ENCODE results near the gene CAND2. TPM values are rescaled to one million over a fixed set of nuclear protein-coding genes. Genes with fewer than 3 reads are reported as not detected.
A peak's percentile ranks its signal among the peaks of the same experiment; 100 is the strongest.
"Not testable (repeated sequence)": the region's sequence is repeated elsewhere in the genome, so short reads cannot be mapped to it uniquely, and the experiment has no call there.

Gene CAND2
- total RNA-seq, 2 experiments from 2014 or later: 0.15 TPM; not detected in 1

- peaks cover 53% of the 10 kb centered on the region for H3K36me3 Mint-ChIP-seq (ENCODE audit: low read depth)
- no peaks in the 10 kb centered on the region for H3K4me1 Mint-ChIP-seq
- no peaks in the 10 kb centered on the region for H3K27me3 Mint-ChIP-seq
- H3K9me3 Mint-ChIP-seq: no peaks in the 10 kb centered on the region
- CTCF ChIA-PET: interaction anchor here (1.1 to 3.4 kb wide), 2 partner anchors 10 to 21 kb away, joined by 4 to 19 read pairs; partner anchors contain the start of gene RPL32
- no peak overlapping the region for H3K4me3 Mint-ChIP-seq
- DNase-seq: no peak
- no peak overlapping the region for H3K27ac Mint-ChIP-seq
- POLR2A ChIA-PET: interaction anchor here (2.7 kb wide), 1 partner anchor 10 kb away, joined by 17 read pairs; the partner anchor contains the start of gene RPL32
Measured at GRCh38 chr3:12831301-12831866, 34.9 kb downstream of the CAND2 start.

- ChIA-PET POLR2A (interaction anchor here (1.0 to 2.7 kb wide), 5 partner anchors 9 to 23 kb away, joined by 3 to 17 read pairs (median 4); partner anchors contain the start of gene RPL32), CTCF (interaction anchor here (0.7 to 3.4 kb wide), 4 partner anchors 9 to 46 kb away, joined by 3 to 19 read pairs (median 4); partner anchors contain the start of gene RPL32)
- Mint-ChIP-seq H3K4me1 (peaks cover 9% of the 10 kb centered on the region), H3K36me3 (ENCODE audit: low read depth) (peaks cover 63% of the 10 kb centered on the region), H3K4me3 (no peak overlapping the region), H3K9me3 (no peaks in the 10 kb centered on the region), H3K27ac (no peak overlapping the region), H3K27me3 (no peaks in the 10 kb centered on the region)
- DNase-seq: no peak
Measured at GRCh38 chr3:12832350-12833221, 36.1 kb downstream of the CAND2 start.

GRCh38 chr3:12833222-12834161 lies 37.0 kb downstream of the CAND2 start:
- peaks cover 72% of the 10 kb centered on the region for H3K36me3 Mint-ChIP-seq (ENCODE audit: low read depth)
- no peak overlapping the region for H3K27ac Mint-ChIP-seq
- POLR2A ChIA-PET: interaction anchor here (1.0 to 2.7 kb wide), 5 partner anchors 8 to 24 kb away, joined by 3 to 17 read pairs (median 4); partner anchors contain the start of gene RPL32

GRCh38 chr3:12835052-12835665 lies 38.7 kb downstream of the CAND2 start:
- H3K27me3 Mint-ChIP-seq: no peaks in the 10 kb centered on the region
- POLR2A ChIA-PET: interaction anchor here (1.3 kb wide), 1 partner anchor 13 kb away, joined by 4 read pairs; no protein-coding TSS in a partner anchor
- H3K4me3 Mint-ChIP-seq: no peak overlapping the region
- no peak overlapping the region for H3K27ac Mint-ChIP-seq
- H3K9me3 Mint-ChIP-seq: no peaks in the 10 kb centered on the region
- no peak for DNase-seq
- CTCF ChIA-PET: no interaction called here
- H3K4me1 Mint-ChIP-seq: peaks cover 35% of the 10 kb centered on the region
- peaks cover 89% of the 10 kb centered on the region for H3K36me3 Mint-ChIP-seq (ENCODE audit: low read depth)

More at GRCh38 chr3:12833222-12834161, 37.0 kb downstream of the CAND2 start:
- no peak for DNase-seq
- CTCF ChIA-PET: interaction anchor here (0.7 to 3.4 kb wide), 3 partner anchors 8 to 47 kb away, joined by 3 to 19 read pairs (median 4); partner anchors contain the start of gene RPL32
- Mint-ChIP-seq H3K27me3 (no peaks in the 10 kb centered on the region), H3K4me3 (no peak overlapping the region), H3K4me1 (peaks cover 18% of the 10 kb centered on the region), H3K9me3 (no peaks in the 10 kb centered on the region)

DNA sequence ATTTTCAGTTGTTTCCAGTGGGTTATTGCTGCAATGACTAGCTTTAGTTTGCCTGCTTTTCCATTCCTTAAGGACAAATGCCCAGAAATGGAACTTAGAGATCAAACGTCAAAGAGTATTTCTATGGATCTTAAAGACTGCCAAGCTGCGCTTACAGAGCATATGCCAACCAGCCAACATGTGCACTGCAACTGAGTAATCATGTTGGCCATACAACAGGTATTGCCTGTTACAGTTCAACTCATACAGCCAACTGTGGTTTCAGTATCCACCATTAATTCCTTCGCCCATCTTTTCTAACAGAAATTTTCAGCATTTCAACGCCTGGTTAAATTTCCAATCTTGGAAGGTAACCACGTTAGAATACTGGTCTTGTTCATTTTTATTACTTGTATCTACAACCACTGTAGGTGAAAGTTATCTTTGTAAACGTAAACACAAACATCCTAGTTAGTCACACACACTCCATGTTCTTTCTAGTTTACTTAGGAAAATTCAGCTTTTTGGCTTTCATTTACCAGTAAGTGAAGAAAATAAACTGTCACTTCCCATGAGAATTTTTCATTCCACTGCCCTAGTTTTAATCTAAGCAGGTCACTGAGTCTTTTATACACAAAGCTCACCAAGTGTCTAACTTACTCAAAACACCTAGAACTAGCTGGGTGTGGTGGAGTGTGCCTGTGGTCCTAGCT lies 41.0 kb downstream of the CAND2 start:
- Mint-ChIP-seq H3K9me3 (no peaks in the 10 kb centered on the region), H3K27ac (no peak overlapping the region), H3K4me1 (peaks cover 46% of the 10 kb centered on the region), H3K4me3 (no peak overlapping the region), H3K36me3 (ENCODE audit: low read depth) (peaks cover 85% of the 10 kb centered on the region), H3K27me3 (no peaks in the 10 kb centered on the region)
- no peak for DNase-seq
- CTCF ChIA-PET: interaction anchor here (1.1 to 1.8 kb wide), 2 partner anchors 14 to 27 kb away, joined by 3 to 4 read pairs; no protein-coding TSS in a partner anchor
- POLR2A ChIA-PET: interaction anchor here (1.6 kb wide), 1 partner anchor 20 kb away, joined by 4 read pairs; no protein-coding TSS in a partner anchor

DNA sequence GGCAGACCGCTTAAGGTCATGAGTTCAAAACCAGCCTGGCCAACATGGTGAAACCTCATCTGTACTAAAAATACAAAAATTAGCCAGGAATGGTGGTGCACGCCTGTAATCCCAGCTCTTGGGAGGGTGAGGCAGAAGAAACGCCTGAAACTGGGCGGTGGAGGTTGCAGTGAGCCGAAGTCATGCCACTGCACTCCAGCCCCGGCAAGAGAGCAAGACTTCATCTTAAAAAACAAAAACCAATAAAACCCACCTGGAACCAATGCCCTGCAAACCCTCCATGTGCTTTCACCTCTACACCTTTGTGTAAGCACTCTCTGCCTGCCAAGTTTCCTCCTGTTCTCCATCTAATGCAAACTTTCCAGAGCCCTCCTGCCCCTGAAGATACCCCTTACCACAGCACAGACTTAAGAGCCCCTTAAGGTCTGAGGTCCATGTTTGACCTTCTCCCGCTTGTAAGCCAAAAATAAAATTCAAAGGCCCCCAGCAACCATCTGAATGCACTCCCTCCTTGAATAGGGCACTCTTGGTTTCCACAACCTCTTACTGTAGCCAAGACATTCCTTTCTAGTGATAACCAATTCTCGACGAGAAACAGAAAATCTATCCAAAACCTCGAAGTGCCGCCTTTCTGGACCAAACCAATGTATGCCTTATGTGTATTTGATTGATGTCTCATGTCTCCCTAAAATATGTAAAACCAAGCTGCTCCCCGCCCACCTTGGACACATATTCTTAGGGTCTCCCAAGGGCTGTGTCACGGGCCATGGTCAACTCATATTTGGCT lies 41.9 kb downstream of the CAND2 start:
- Mint-ChIP-seq H3K9me3 (no peaks in the 10 kb centered on the region), H3K4me1 (peaks cover 46% of the 10 kb centered on the region)
- no peak for DNase-seq

GRCh38 chr3:12839156-12839946 lies 42.9 kb downstream of the CAND2 start:
- H3K27me3 Mint-ChIP-seq: no peaks in the 10 kb centered on the region
- ChIA-PET POLR2A (interaction anchor here (0.8 kb wide), 1 partner anchor 9 kb away, joined by 3 read pairs; no protein-coding TSS in a partner anchor), CTCF (no interaction called here)
- DNase-seq: no peak
- H3K36me3 Mint-ChIP-seq (ENCODE audit: low read depth): peaks cover 66% of the 10 kb centered on the region
- H3K4me1 Mint-ChIP-seq: peaks cover 46% of the 10 kb centered on the region
- peak overlapping the region; percentile 97 for H3K4me3 Mint-ChIP-seq
- no peaks in the 10 kb centered on the region for H3K9me3 Mint-ChIP-seq
- H3K27ac Mint-ChIP-seq: peak overlapping the region; percentile 27

More for the DNA sequence above, 41.9 kb downstream of the CAND2 start:
- H3K36me3 Mint-ChIP-seq (ENCODE audit: low read depth): peaks cover 76% of the 10 kb centered on the region
- ChIA-PET POLR2A (interaction anchor here (1.6 kb wide), 1 partner anchor 21 kb away, joined by 4 read pairs; no protein-coding TSS in a partner anchor), CTCF (interaction anchor here (1.8 kb wide), 1 partner anchor 15 kb away, joined by 4 read pairs; no protein-coding TSS in a partner anchor)
- peak overlapping the region; percentile 63 for H3K27ac Mint-ChIP-seq
- no peaks in the 10 kb centered on the region for H3K27me3 Mint-ChIP-seq
- peak overlapping the region; percentile 97 for H3K4me3 Mint-ChIP-seq

GRCh38 chr3:12840148-12840547 lies 43.7 kb downstream of the CAND2 start:
- Mint-ChIP-seq H3K4me3 (peak overlapping the region; percentile 97), H3K4me1 (peaks cover 46% of the 10 kb centered on the region), H3K36me3 (ENCODE audit: low read depth) (peaks cover 59% of the 10 kb centered on the region), H3K27ac (peak overlapping the region; percentile 96)
- POLR2A ChIA-PET: interaction anchor here (0.8 to 2.2 kb wide), 6 partner anchors 10 to 176 kb away, joined by 3 to 12 read pairs (median 6); partner anchors contain the start of gene RAF1
- not testable (repeated sequence) for H3K27me3 Mint-ChIP-seq, DNase-seq, H3K9me3 Mint-ChIP-seq
- CTCF ChIA-PET: interaction anchor here (0.6 to 3.4 kb wide), 8 partner anchors 14 to 1338 kb away, joined by 3 to 23 read pairs (median 4); partner anchors contain the start of genes LSM3, RAF1 and XPC

DNA sequence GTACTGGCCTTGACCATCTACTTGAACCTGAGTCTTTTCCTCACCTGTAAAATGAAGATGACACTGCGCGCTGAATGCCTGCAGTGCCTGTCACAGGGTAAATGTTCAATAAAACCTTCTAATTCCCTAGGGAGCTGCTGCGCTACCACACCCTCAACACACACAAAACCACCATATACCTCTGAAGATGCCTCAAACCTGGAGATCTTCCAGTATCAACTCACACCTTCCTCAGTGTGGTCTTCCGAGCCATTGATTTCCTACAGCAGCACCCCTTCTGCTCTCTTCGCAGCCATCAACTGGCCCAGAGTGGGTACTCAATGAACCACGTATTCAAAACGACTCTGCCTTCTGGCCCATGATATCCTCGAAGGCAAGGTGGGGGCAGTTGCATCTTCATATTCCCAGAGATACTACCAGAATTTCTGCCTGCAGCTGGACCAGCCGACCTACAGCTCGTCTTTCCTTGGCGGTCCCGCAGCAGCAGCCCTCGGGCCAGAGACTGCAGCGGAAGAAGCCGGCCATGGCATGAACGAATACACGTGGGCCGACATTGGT lies 44.2 kb downstream of the CAND2 start:
- ChIA-PET CTCF (interaction anchor here (0.6 to 3.4 kb wide), 13 partner anchors 8 to 1338 kb away, joined by 3 to 23 read pairs (median 4); partner anchors contain the start of genes LSM3, RAF1 and XPC), POLR2A (interaction anchor here (1.1 to 2.4 kb wide), 11 partner anchors 8 to 579 kb away, joined by 3 to 17 read pairs (median 6); partner anchors contain the start of genes NUP210 and RAF1)
- H3K9me3 Mint-ChIP-seq: no peaks in the 10 kb centered on the region
- H3K4me3 Mint-ChIP-seq: peak overlapping the region; percentile 97
- H3K27me3 Mint-ChIP-seq: peaks cover 2% of the 10 kb centered on the region
- DNase-seq: no peak
- peaks cover 54% of the 10 kb centered on the region for H3K36me3 Mint-ChIP-seq (ENCODE audit: low read depth)
- peak overlapping the region; percentile 96 for H3K27ac Mint-ChIP-seq
- peaks cover 46% of the 10 kb centered on the region for H3K4me1 Mint-ChIP-seq

Measured in activated CD4-positive, alpha-beta memory T cell treated with anti-CD3 and anti-CD28 coated beads, Interleukin-2, amount 10 ng/mL, durations not matched to agents 7 days and 5 days (primary cell).